Kidney tubule cell (primary cell): ENCODE results near the gene PGD.
"Not testable (repeated sequence)": the region's sequence is repeated elsewhere in the genome, so short reads cannot be mapped to it uniquely, and the experiment has no call there.

Source experiments
- DNase-seq: peaks from one replicate; pipeline ENCODE4 v3.0.0-alpha.2; 2018; ENCODE audit warnings: low spot score

Gene PGD

GRCh38 chr1:10399444-10399941 is 629 bp downstream of the PGD start:
- DNase-seq, result no peak

- DNase-seq, result no peak
These were observed 1.1 kb downstream of the PGD start for GRCh38 chr1:10400013-10400412.

- peak; percentile 43 for DNase-seq
These were observed 2.4 kb downstream of the PGD start for GRCh38 chr1:10401281-10401680.

- DNase-seq, result peak; percentile 25
These were observed 3.9 kb downstream of the PGD start for GRCh38 chr1:10402729-10403274.

- DNase-seq, result no peak
These were observed 8.3 kb downstream of the PGD start for GRCh38 chr1:10407201-10407600.

GRCh38 chr1:10415211-10415930 is 16.5 kb downstream of the PGD start:
- DNase-seq, result peak; percentile 69

- not testable (repeated sequence) for DNase-seq
These were observed 17.1 kb downstream of the PGD start for GRCh38 chr1:10415967-10416366.

- DNase-seq, result not testable (repeated sequence)
These were observed 19.9 kb downstream of the PGD start for GRCh38 chr1:10418741-10419140.

GRCh38 chr1:10419351-10419750 is 20.5 kb downstream of the PGD start:
- DNase-seq, result no peak

GRCh38 chr1:10421637-10422036 is 22.8 kb downstream of the PGD start:
- no peak for DNase-seq

GRCh38 chr1:10424034-10424433 is 25.2 kb downstream of the PGD start:
- no peak for DNase-seq

GRCh38 chr1:10424651-10425050 is 25.8 kb downstream of the PGD start:
- no peak for DNase-seq

- DNase-seq, result peak; percentile 35
These were observed 27.1 kb downstream of the PGD start for GRCh38 chr1:10425826-10426534.

GRCh38 chr1:10426535-10426848 is 27.6 kb downstream of the PGD start:
- DNase-seq, result not testable (repeated sequence)

GRCh38 chr1:10428984-10429383 is 30.1 kb downstream of the PGD start:
- DNase-seq, result no peak

GRCh38 chr1:10429868-10430215 is 31.0 kb downstream of the PGD start:
- DNase-seq, result no peak

GRCh38 chr1:10430216-10431069 is 31.6 kb downstream of the PGD start, which contains the start of gene CENPS:
CENPS (plus strand) TSS chr1:10430433; CDS start chr1:10430518, 85 bp downstream.
- peak; percentile 85 for DNase-seq

- DNase-seq, result no peak
These were observed 32.3 kb downstream of the PGD start for GRCh38 chr1:10431070-10431730.

- DNase-seq, result peak; percentile 26
These were observed 34.2 kb downstream of the PGD start for GRCh38 chr1:10432910-10433700.

GRCh38 chr1:10433790-10434189 is 34.9 kb downstream of the PGD start:
- no peak for DNase-seq

- no peak for DNase-seq
These were observed 35.7 kb downstream of the PGD start for GRCh38 chr1:10434590-10434989.
